ENCODE data around the gene NCR1.

DNA sequence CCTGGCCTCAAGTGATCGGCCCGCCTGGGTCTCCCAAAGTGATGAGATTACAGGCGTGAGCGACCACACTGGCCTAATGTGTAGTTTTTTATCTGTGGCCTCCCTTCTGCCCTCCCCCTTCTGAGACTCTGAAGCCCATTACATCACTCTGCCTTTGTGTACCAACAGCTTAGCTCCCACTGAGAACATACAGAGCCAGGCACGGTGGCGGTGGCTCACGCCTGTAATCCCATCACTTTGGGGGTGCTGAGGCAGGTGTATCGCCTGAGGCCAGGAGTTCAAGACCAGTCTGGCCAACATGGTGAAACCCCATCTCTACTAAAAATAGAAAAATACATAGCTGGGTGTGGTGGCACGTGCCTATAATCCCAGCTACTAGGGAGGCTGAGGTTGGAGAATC lies 12.6 kb downstream of the NCR1 start:
- TF ChIP-seq POLR2A (IDR thresholded peaks at IDR 0.05) = no peak
- TF ChIP-seq, protein P1, sequence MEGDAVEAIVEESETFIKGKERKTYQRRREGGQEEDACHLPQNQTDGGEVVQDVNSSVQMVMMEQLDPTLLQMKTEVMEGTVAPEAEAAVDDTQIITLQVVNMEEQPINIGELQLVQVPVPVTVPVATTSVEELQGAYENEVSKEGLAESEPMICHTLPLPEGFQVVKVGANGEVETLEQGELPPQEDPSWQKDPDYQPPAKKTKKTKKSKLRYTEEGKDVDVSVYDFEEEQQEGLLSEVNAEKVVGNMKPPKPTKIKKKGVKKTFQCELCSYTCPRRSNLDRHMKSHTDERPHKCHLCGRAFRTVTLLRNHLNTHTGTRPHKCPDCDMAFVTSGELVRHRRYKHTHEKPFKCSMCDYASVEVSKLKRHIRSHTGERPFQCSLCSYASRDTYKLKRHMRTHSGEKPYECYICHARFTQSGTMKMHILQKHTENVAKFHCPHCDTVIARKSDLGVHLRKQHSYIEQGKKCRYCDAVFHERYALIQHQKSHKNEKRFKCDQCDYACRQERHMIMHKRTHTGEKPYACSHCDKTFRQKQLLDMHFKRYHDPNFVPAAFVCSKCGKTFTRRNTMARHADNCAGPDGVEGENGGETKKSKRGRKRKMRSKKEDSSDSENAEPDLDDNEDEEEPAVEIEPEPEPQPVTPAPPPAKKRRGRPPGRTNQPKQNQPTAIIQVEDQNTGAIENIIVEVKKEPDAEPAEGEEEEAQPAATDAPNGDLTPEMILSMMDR (IDR thresholded peaks at IDR 0.05) = no peak

All from prostate gland (tissue), 2 donors.